ENCODE results near the gene MARCKS. TPM values are rescaled to one million over a fixed set of nuclear protein-coding genes. Genes with fewer than 3 reads are reported as not detected.

Gene MARCKS
- total and polyA plus RNA-seq, 2 of the 13 experiments (the other 11 are each of a cell fraction or from before 2014, with no cell fraction given), result 30.5 to 39.5 TPM

- no peaks in the 10 kb centered on the region; a peak in 1 of 5 replicates for H3K27me3 ChIP-seq (ENCODE audit: control insufficient read depth in 1 of 2, insufficient read depth in 2 of 2, low read length in 2 of 2)
- H3K27ac ChIP-seq (ENCODE audit: extremely low read length, insufficient read depth, low read length), result no peak overlapping the region
- no peak overlapping the region for H3K4me3 ChIP-seq (replicated peaks in 1 of 3; ENCODE audit: insufficient read depth in 1 of 3, low read depth in 2 of 3, low read length in 3 of 3)
- H3K4me2 ChIP-seq (ENCODE audit: low read depth, low read length), result no peak overlapping the region
- no peaks in the 10 kb centered on the region for H3K4me1 ChIP-seq (ENCODE audit: insufficient read depth, low read length)
- H3K79me2 ChIP-seq (ENCODE audit: insufficient read depth, low read length), result no peaks in the 10 kb centered on the region
- H3K9me3 ChIP-seq (ENCODE audit: low read length), result no peaks in the 10 kb centered on the region
- no peak overlapping the region for H3K9ac ChIP-seq (ENCODE audit: insufficient read depth, low read depth, low read length)
- no peaks in the 10 kb centered on the region for H3K36me3 ChIP-seq (replicated peaks in 1 of 2; ENCODE audit: control insufficient read depth in 1 of 2, insufficient read depth in 2 of 2, low read length in 2 of 2)
- H2AFZ ChIP-seq (ENCODE audit: low read length), result no peak overlapping the region
- 19% methylated on average over 2 of the region's 2 CpGs for WGBS (ENCODE audit: low lambda C conversion rate)
- ATAC-seq (no peak), DNase-seq (ENCODE audit: low spot score) (no peak), FAIRE-seq (no peak)
- ChIA-PET CTCF (ENCODE audit: low intra/inter-chr PET ratio, low total read pairs) (no interaction called here), POLR2A (no interaction called here)
- no TSS peak for BruUV-seq (replicated peaks)
- H4K20me1 ChIP-seq (ENCODE audit: insufficient read depth, low read length), result no peaks in the 10 kb centered on the region
- in situ Hi-C loops (cut with HindIII; ENCODE audit: extremely low pct_ligation_motif_present, low pct_unique_long_range_greater_than_20kb) (no loop called here), intact Hi-C loops (cut with micrococcal nuclease; ENCODE audit: unreplicated experiment) (no loop called here)
- TF ChIP-seq ZBTB1 (CRISPR knock-in tag; IDR thresholded peaks at IDR 0.05; ENCODE audit: borderline replicate concordance) (no peak), NFAT5 (CRISPR knock-in tag; IDR thresholded peaks at IDR 0.05) (no peak), SNAPC4 (CRISPR knock-in tag; IDR thresholded peaks at IDR 0.05) (no peak), ZNF629 (CRISPR knock-in tag; conservative IDR thresholded peaks at IDR 0.05) (no peak), TRIM24 (CRISPR knock-in tag; IDR thresholded peaks at IDR 0.05) (no peak), YEATS4 (CRISPR knock-in tag; IDR thresholded peaks at IDR 0.05; ENCODE audit: borderline replicate concordance) (no peak), ZFP90 (CRISPR knock-in tag; IDR thresholded peaks at IDR 0.05; ENCODE audit: borderline replicate concordance) (no peak), LBX2 (CRISPR knock-in tag; IDR thresholded peaks at IDR 0.05; ENCODE audit: borderline replicate concordance) (no peak), CENPBD1 (CRISPR knock-in tag; IDR thresholded peaks at IDR 0.05; ENCODE audit: borderline replicate concordance, low read depth) (no peak), KLF9 (CRISPR knock-in tag; IDR thresholded peaks at IDR 0.05; ENCODE audit: low read depth) (no peak)
Observed at GRCh38 chr6:113882336-113883022, 25.3 kb downstream of the MARCKS start.
